HG03354 (cell line): ENCODE data around the gene GALNT2.

Source experiments
- ATAC-seq: cut with Tn5 transposase; IDR thresholded peaks from one replicate; pipeline ENCODE4 v1.9.1; 2021; ENCODE audit warnings: mild to moderate bottlenecking; ENCODE audit not compliant: unreplicated experiment, poor library complexity, severe bottlenecking

GALNT2 gene

GRCh38 chr1:230049731-230050130 lies 17.3 kb upstream of the GALNT2 start:
- no peak for ATAC-seq

GRCh38 chr1:230050973-230051735 lies 15.9 kb upstream of the GALNT2 start:
- no peak for ATAC-seq

DNA sequence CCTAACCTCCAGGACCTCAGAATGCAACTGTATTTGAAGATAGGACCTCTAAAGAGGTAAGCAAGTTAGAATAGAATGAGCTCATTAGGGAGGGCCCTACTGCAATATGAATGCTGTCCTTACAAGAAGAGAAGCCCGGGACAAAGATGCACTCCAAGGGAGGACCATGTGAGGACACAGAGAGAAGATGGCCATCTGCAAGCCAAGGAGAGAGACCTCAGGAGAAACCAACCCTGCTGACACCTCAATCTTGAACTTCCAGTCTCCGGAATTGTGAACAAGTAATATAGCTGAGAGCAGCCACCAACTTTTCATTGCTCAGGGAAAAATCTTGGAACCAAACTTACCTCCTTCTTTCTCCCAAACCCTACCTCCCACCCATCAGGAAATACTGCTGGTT lies 15.0 kb upstream of the GALNT2 start:
- ATAC-seq: no peak

DNA sequence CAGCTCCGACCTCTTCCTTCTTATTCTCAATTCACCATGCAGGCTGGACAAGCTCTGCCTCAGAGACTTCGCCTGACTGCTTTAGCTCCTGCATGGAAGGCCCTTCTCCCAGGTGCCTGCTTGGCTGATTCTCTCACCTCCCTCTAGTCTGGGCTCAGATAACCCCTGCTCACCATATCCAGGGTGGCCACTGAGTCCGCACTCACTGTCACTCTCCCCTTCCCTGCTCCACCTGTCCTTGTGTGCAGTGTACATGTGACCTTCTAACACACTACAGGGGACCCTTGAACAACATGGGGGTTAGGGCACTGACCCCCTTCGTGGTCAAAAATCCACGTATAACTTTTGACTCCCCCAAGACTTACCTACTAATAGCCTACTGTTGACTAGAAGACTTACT lies 14.4 kb upstream of the GALNT2 start:
- ATAC-seq: no peak

DNA sequence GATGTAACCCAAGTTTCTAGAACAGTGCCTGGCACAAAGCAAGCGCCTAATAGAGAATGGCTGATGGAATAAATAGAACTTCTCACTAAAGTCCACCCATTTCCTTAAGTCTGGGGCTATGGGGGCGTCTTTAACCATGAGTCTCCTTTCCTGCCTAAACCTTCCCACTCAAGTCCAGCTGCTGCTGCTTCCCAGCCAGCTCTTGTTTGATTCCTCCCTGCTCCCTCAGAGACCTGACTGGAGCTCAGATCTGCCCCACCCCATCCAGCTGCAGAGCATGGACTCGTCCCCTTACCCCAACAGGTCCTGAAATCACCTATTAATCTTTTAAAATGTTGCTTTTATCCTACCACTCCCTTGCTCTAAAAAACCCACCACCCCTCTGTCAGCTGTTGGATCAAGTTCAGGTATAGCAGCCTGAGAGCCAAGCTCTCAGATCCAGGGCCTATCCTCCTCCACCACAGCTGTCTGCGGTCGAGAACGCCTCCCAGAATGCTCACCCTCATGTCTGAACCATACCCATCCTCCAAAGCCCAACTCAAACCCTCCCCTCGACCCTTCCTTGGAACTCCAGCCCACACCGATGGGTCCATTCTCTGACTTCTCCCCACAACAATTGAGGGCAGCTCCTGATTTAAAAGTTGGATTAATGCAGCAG lies 12.8 kb upstream of the GALNT2 start:
- no peak for ATAC-seq

- no peak for ATAC-seq
Measured at GRCh38 chr1:230056098-230056497, 10.9 kb upstream of the GALNT2 start.

GRCh38 chr1:230057100-230057499 lies 9.9 kb upstream of the GALNT2 start:
- ATAC-seq: no peak

- ATAC-seq: no peak
Measured at GRCh38 chr1:230057681-230058565, 9.1 kb upstream of the GALNT2 start.

DNA sequence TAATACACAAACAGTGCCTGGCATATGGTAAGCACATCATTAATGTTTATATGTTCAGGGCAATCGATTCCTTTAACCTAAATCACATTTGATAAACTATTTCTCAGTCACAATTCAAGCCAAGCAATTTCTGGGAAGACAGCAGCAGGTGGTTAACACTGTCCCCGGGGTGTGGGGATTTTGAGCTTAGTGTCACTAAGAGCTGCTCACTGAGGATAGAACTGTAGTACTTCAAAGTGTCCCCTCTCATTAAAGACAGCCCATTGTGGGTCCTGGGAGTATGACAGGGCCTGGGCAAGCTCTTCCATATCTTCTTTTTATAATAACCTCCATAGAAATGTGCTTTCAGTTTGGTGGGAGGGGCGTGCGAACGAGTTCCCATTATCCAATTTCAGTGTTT lies 8.4 kb upstream of the GALNT2 start:
- ATAC-seq: no peak

- no peak for ATAC-seq
Measured at GRCh38 chr1:230061801-230062200, 5.2 kb upstream of the GALNT2 start.

GRCh38 chr1:230062521-230062920 lies 4.5 kb upstream of the GALNT2 start:
- ATAC-seq: no peak

- ATAC-seq: no peak
Measured at GRCh38 chr1:230064283-230064682, 2.8 kb upstream of the GALNT2 start.

DNA sequence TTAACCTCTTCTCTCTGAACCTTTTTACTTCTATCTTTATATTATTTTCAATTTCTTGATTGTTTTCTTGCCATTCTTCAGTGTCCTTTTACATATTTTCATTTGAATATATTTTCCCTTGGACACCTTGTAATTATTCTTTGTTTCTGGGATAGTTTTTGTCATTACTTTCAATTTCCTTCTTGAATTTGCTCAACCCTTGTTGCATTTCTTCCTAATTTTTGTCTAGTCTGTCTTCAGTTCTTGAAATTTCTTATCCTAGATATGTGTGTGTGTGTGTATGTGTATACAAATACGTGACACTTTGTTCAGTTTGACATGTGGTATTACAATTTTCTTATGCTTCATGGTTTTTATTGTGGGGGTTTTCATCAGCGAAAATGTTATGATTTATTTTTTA lies 1.9 kb upstream of the GALNT2 start:
- ATAC-seq: no peak

DNA sequence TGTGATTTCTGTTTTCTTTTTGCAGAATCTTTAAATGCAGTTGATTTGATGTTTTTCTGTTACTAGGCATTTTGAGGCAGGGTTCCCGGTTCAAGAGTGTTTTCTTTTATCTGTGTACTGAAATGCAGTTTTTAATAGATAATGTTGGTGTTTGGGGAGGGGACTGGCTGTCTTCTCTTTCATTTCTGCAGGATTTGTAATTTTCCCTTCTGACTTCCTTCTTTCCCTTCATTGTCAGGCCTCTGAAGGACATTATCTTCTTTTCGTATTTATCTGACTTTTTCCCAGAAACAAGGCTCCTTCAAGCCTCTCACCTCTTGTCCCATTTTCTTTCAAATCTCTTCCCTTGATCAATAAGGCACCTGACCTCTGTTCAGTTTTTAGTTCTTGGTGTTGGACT lies 1.5 kb upstream of the GALNT2 start:
- no peak for ATAC-seq

GRCh38 chr1:230066031-230066430 lies 1.0 kb upstream of the GALNT2 start:
- no peak for ATAC-seq

DNA sequence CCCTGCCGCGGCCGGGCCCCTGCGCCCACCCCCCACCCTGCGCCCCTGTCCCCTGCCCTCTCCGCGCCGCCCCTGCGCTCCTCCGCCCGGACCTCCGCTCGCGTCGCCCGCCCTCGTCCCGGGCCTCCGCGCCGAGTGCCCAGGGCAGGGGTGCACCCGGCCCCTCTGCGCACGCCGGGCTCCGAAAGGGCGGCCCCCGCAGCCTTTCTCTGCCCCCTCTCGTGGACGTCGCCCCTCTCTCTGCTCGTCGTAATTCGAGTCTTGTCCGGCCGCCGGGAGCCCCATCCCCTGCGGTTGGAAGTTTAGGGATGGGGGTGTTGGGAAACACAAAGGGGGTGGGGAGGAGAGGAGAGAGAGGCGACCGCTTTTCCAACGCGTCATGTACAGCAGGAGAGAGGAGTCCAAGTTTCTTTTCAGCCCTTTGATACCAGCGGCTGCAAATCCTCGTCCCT lies 407 bp downstream of the GALNT2 start:
- ATAC-seq: peak; percentile 28

DNA sequence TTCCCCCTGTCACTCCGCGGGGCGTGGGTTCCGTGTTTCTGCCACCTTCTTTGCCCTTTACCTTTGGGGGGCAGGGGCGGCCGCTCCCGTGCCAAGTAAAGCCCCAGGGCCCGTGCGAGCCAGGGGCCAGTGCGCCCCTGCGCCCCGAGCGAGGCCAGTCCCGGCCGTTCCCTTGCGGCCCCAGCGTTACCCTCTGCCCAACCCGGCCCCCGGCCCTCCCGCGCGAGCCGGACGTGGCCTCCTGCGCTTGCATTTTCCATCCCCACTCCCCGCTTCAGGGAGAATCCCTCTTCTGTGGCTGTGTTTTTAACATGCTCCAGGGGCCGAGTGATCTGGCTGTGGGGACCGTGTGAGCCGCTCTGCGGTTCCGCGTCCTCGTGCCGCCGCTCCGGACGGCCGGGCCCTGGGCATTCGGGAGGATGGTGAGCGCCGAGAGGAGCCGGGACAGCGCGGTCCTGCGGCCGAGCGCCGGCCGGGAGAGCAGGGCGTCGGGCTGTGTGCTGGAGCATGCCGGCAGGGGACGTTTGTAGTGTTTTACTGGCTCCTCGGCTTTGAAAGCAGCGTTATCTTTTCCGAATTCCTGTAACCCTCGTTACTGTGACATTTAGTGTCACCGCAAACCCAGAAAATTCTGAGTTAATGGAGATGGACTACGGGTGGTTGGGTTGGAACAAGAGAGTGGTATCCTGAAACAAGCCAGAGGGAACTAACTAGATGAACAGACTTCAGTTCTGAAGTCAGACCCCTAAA lies 1.0 kb downstream of the GALNT2 start:
- ATAC-seq: no peak

DNA sequence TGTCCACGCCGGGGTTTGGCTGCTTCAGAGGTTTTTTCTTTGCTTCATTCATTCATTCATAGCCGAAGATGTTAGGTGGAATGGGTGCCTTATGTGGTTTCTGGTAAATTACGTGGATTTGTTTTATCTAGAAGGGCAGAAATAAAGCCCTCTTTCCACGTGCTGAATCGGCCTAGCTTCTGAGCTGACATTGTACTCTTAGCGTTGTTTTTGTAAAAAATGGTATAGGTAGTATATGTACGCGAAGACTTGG lies 1.5 kb downstream of the GALNT2 start:
- ATAC-seq: no peak

DNA sequence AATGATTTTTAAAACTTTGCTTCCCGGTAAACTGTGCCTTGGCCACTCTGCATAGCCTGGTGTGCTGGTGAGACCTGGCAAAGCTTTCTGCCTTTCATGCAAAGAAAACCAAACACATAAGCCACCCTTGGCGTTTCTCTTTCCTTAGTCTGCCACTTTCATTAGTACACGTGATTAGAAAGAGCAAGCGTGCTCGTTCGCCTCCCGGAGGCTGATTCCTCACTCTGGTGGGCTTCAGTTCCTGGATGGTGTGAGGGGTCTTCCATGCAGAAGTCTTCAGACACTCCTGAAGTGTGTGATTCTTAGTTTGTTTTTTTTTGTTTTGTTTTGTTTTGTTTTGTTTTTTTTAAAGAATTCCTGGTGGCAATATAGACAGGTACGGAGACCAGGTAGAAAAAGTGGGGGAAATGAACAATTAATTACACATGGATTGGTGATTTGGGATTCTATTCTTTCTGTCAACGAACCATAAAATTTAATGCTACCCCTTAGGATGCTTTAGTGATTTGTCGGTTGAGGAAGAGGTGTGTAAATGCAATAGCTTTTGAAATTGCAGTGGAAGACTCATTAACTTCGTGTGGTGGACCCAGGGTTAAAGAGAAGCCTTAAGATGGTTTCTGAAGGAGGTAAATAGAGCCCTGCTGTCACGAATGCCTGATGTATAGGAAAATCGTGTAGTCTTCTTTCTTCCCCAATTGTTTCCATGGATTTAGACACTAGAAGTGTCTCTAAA lies 2.1 kb downstream of the GALNT2 start:
- ATAC-seq: no peak
